Erythroblast (primary cell): Measurements from ENCODE around the gene UNC13B.

Experiments used
- GATA1 ChIP-seq: IDR thresholded peaks from 2 replicates; pipeline ENCODE4 v1.6.1; 2011; ENCODE audit warnings: low read depth, mild to moderate bottlenecking, control low read depth, low read length, moderate library complexity
- POLR2A ChIP-seq: IDR thresholded peaks from 2 replicates; pipeline ENCODE4 v1.6.1; 2011; ENCODE audit warnings: mild to moderate bottlenecking, low read length

DNA sequence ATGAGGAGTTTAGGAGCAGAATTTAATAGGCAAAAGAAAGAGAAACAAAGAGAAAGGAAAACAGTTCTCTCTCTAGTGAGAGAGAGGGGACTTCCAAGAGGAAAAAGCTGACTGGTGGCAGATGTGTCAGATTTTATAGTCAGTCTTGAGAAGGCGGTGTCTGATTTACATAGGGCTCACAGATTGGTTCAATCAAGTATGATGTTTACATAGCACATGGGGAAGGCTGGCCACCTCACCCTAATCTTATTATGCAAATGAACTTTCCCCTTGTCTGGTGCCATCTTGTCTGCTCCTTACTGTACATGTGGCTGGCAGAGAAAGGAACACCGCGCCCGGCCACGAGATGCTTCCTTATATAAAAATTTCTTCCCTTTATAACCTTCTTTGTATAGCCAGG is 24.7 kb downstream of the UNC13B start:
- no peak for TF ChIP-seq POLR2A
- TF ChIP-seq GATA1 = no peak
